NB4 (cell line): ENCODE measurements around the gene CBX4.

Experiments used
- CTCF ChIP-seq: IDR thresholded peaks from one replicate; pipeline ENCODE4 v1.5.1; 2012; ENCODE audit warnings: low read depth, low read length
- POLR2A ChIP-seq: IDR thresholded peaks from 2 replicates; pipeline ENCODE4 v1.6.1; 2011; ENCODE audit warnings: mild to moderate bottlenecking; ENCODE audit not compliant: insufficient read length; ENCODE audit errors: extremely low read depth

- TF ChIP-seq CTCF (no peak), POLR2A (no peak)
Measured at GRCh38 chr17:79878329-79878947, 39.2 kb upstream of the CBX4 start.
